ENCODE results near the gene ZNHIT6.

Gene ZNHIT6

GRCh38 chr1:85615586-85616363, 92.5 kb downstream of the ZNHIT6 start:
- peak; percentile 77 for DNase-seq

- peak; percentile 64 for DNase-seq
These were observed 95.4 kb downstream of the ZNHIT6 start for GRCh38 chr1:85612704-85613361.

GRCh38 chr1:85611856-85612255, 96.4 kb downstream of the ZNHIT6 start:
- DNase-seq, result peak; percentile 80

GRCh38 chr1:85611425-85611824, 96.8 kb downstream of the ZNHIT6 start:
- no peak for DNase-seq

GRCh38 chr1:85609976-85610375, 98.3 kb downstream of the ZNHIT6 start:
- DNase-seq, result no peak

GRCh38 chr1:85608851-85609250, 99.4 kb downstream of the ZNHIT6 start:
- DNase-seq, result no peak

GRCh38 chr1:85607921-85608265, 100.3 kb downstream of the ZNHIT6 start:
- no peak for DNase-seq

- DNase-seq, result peak; percentile 72
These were observed 100.9 kb downstream of the ZNHIT6 start for GRCh38 chr1:85607126-85607920.

GRCh38 chr1:85606414-85606800, 101.8 kb downstream of the ZNHIT6 start:
- DNase-seq, result no peak

- DNase-seq, result no peak
These were observed 102.5 kb downstream of the ZNHIT6 start for GRCh38 chr1:85605484-85606413.

- no peak for DNase-seq
These were observed 103.8 kb downstream of the ZNHIT6 start for GRCh38 chr1:85604298-85604997.

GRCh38 chr1:85603086-85603880, 105.0 kb downstream of the ZNHIT6 start:
- no peak for DNase-seq

- DNase-seq, result no peak
These were observed 105.7 kb downstream of the ZNHIT6 start for GRCh38 chr1:85602571-85602970.

- DNase-seq, result no peak
These were observed 106.3 kb downstream of the ZNHIT6 start for GRCh38 chr1:85601901-85602300.

GRCh38 chr1:85599681-85600080, 108.6 kb downstream of the ZNHIT6 start:
- no peak for DNase-seq
